Measurements from ENCODE around the gene ODAPH.

The ODAPH gene

DNA sequence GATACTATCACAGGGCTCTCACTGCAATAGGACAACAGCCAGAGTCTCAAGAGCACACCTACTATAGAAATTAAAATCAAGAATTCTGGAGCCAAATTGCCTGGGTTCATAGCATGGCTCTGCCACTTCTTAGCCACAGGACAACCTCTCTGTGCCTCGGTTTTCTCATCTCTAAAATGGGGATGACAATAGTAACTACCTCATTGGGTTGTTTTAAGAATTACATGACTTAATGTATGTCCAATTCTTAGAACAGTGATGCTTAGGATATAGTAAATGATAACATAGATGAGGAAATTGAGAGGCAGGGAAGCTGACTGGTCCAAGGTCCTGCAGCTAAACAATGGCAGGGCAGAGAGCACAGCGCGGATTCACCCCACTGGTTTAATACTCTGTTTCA lies 11.0 kb upstream of the ODAPH start:
- no peak for DNase-seq (ENCODE audit: low spot score)

DNA sequence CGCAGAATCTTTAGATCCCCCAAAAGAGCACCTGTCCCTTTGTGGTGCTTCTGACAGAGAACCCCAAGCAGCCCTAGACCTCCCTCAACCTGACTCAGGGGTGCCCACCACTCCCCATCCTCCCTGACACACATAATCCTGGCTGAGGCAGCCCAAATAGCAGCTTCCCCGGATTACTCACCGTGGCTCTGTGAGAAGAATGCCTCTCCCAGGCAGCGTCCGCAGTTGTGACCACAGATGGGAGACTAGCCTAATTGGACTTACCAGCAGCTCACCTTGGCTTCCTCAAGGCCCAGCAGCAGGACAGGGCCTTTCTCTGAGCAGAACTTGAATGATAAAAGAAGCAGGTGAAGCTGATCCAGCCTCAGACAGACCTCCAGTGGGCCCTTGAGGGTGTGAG lies 10.3 kb upstream of the ODAPH start:
- no peak for DNase-seq (ENCODE audit: low spot score)

DNA sequence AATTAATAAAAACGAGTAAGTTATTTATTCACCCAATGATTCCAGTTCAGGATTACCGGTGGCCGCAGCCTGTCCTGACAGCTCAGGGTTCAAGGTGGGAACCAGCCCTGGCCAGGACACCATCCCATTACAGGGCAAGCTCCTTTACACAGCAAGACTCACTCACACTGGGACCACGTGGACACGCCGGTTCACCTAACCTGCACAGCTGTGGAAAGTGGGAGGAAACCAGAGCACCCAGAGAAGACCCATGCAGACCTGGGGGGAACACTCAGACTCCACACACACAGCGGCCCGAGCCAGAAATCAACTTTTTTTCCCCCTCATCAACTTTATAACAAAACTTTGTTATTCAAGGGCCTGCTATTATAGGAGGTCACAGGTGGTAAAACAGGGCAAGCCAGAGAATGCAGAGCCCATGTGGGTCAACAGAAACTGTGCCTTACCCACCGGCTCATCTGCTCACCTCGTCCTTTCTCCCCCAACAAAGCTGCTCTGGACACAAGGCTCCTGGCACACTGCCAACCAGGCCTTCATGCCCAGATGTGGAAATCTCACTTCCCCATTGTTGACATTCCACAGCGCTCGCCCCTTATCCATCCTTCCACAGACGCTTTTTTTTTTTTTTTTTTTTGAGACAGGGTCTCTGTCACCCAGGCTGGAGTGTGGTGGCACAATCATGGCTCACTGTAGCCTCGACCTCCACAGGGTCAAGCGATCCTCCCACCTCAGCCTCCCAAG lies 8.0 kb upstream of the ODAPH start:
- no peak for DNase-seq (ENCODE audit: low spot score)

DNA sequence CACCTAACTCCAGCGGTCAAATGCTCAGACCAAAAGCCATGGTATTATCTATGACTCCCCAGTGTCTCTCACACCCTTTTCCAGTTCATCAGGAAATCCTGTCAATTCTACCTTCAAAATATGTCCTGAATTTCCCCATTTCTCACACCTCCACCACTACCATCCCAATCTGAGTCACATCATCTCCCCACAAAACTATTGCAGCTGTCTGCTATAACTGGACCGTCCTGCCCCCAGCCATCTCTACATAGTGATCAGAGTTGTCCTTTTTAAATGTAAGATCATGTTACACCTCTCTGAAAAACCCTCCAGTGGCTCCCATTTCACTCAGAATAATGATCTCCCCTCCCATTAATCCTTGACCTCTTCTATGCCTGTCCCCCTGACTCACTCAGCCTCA lies 6.8 kb upstream of the ODAPH start:
- DNase-seq (ENCODE audit: low spot score) = no peak

DNA sequence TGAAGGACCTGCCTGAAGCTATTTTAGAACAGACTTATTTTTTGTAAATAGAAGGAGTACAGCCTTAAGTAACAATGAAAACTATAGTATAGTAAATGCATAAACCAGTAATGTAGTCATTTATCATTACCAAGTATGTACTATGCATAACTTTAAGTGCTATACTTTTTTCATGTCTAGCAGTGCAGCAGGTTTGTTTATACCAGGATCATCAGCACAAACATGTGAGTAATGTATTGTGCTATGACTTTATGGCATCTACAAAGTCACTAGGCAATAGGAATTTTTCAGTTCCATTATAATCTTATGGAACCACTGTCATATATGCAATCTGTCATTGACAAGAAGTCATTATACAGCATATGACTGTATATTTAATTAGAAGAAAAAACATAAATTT lies 3.4 kb upstream of the ODAPH start:
- no peak for DNase-seq (ENCODE audit: low spot score)

DNA sequence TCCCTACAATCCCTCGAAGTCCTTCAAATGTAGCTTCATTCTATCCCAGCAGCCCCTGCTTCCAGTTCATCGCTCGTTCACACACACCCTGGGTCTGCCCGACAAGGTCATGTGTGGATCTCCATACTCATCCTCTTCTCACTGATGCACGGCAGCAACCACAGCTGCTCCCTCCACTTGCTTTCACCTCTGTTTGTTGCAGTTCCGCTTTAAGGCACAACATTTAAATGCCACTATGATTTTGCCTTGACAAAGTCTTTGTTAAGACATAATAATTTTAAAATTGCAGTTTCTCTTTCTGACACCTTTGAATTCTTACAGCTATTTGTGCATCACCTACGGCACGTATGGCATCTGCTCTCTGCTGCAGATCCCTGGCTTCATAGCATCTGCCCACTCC lies 1.8 kb downstream of the ODAPH start:
- DNase-seq (ENCODE audit: low spot score) = no peak

DNA sequence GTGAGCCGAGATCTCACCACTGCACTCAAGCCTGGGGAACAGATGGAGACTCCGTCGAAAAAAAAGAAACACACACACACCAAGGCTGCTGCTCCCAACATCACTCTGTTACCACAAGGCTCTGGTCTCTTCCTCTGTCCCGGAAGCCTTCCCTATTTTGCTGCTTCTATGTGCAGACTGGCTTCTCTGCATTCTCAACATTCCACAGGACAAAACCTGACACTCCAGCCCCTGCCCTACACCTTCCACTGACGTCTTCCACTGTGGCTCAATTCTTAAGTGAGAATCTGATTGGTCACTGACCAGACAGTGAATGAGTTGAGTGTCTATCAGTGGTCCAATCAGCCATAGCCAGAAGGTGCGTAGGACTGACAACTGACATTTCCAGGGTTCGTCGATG lies 5.9 kb downstream of the ODAPH start:
- DNase-seq (ENCODE audit: low spot score) = no peak

DNA sequence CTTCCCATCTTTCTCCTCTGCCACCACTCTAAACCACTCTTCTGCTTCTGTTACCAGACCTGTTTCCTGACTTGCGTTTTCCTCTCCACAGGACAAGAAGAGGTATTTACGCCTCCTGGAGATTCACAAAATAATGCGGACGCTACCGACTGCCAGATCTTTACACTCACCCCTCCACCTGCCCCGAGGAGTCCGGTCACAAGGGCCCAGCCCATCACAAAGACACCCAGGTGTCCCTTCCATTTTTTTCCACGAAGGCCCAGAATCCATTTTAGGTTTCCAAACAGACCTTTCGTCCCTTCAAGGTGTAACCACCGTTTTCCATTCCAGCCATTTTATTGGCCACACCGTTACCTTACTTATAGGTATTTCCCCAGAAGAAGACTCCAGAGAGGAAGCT lies 8.2 kb downstream of the ODAPH start:
- no peak for DNase-seq (ENCODE audit: low spot score)

DNA sequence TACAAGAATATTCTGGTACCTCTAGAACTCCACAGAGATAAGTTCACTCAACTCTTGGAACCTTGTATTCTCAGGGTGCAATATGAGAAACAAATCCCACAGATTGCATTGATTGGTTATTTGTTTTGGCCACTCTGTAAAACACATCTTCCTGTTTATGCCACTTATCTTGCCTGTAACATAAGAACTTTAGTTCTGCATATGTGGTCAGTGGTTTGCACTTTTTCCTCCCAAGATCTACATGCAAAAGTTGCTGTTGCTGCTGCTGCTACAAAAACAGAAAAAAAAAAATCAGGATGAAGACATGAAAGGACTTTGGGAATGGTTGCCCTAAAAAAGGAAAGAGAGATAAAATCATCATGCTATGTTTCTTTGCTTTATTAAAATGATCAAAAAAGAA lies 9.6 kb downstream of the ODAPH start:
- no peak for DNase-seq (ENCODE audit: low spot score)

DNA sequence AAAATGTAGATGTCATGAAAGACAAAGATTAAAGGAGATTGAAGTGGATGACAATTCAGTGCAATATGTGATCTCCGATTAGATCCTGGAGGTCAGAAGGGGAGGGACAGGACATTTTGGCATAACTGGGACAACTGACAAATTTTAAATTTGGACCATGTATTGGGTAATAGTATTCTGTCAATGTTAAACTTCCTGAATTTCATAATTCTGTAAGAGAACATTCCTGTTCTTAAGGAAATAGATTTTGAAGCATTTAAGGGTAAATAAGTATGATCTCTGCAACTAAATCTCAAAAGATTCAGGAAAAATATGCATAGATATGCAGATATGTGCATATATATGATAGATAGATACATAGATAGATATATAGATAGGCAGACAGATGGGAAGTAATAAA lies 11.0 kb downstream of the ODAPH start:
- no peak for DNase-seq (ENCODE audit: low spot score)

DNA sequence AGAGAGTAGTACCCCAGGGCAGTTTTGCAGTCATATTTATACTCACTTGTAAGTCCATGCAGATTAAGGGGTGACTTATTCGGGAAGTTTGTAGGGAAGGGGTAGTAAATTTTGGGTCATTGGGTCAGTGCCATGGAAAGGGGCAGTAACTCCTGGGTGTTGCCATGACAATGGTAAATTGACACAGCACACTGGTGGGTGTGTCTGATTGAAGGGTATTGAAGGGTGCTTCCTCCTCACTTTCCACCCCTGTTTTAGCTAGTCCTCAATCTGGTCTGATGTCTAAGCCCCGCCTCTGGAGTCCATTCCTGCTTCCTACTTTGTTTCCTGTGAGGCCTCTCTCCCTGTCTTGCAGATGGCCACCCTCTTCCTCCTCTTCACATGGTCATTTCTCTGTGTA lies 11.9 kb downstream of the ODAPH start:
- DNase-seq (ENCODE audit: low spot score) = no peak

DNA sequence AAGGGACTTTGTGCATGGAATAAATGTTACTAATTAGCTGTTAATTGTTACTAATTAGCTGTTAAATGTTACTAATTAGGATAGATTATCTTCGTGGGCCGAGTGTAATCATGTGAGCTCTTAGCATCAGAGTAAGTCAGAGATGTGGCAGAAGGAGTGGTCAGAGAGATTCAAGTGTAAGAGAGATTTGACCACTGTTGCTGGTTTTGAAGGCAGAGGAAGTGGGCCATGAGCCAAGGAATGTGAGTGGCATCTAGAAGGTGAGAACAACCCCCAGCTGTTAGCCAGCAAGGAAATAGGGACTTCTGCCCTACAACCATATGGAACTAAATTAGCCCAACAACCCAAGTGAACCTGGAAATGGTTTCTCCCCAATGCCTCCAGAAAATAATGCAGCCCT lies 28.2 kb downstream of the ODAPH start:
- DNase-seq (ENCODE audit: low spot score) = no peak

DNA sequence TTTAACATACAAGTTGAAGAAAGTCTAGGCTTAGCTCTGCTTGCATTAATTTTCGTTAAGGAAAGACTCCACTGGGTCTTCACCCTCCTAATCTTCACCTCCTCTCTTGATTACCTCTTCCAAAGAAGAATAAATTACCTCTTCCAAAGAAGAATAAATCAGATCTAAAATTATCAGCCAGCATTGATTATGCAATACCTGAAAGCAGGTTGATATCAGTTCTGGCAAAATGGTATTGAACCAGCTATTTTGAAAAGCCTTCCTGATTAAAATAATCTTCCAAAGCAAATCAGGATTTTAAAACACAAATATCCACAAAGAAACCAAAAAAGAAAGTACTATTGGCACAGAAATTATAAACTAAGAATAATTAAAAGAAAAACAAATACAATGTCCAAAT lies 37.5 kb downstream of the ODAPH start:
- no peak for DNase-seq (ENCODE audit: low spot score)

DNA sequence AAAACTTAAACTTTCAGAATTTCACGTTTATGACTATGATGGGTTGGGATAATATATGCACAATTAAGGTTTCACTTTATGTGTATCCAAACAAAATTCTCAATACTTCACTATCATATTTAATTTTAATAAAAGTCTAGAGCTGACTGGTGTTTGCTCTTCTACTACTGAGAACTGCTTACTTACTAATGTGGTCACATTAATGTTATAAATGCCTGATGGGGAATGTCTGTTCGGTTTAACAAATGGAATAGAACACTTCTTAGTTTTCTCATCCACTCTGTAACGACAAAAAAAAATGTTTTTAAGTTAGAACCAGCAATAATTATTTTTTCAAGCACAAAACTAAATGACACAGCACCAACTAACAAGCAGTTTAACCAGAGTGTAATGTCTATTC lies 40.2 kb downstream of the ODAPH start:
- DNase-seq (ENCODE audit: low spot score) = no peak

DNA sequence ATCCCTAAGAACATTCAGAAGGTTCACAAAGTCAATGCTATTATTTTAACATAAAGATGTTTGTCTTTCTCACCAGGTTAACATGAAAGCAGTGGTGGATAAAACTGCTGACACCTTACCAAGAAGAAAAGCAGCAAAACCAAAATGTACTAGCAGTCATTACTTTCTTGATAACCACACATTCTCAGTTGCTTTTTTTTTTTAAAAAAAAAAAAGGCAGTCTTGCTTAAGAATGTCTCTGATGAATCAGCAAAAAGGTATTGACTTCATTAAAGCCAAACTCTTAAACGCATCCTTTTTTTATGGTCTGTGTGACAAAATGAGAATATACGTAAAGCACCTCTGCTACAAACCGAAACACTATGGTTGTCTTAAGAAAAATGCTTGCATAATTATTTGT lies 42.5 kb downstream of the ODAPH start:
- no peak for DNase-seq (ENCODE audit: low spot score)

DNA sequence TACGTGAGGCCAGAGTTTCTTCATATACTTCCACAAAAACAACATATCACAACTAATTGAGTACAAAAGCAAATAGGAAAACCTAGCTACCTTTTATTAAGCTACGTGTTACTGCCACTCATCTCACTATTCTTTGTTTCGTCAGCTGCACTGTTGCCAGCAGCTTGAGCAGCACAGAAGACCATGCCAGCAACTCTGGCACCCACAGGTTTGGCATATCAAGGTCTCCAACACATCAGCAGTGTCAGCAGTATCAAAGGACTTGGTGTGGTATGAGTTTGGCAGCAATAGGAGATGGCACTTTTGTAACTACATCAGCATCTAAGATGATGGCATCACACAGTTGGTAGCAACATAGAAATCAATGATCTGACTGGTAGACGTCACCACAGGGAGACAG lies 43.8 kb downstream of the ODAPH start:
- no peak for DNase-seq (ENCODE audit: low spot score)

DNA sequence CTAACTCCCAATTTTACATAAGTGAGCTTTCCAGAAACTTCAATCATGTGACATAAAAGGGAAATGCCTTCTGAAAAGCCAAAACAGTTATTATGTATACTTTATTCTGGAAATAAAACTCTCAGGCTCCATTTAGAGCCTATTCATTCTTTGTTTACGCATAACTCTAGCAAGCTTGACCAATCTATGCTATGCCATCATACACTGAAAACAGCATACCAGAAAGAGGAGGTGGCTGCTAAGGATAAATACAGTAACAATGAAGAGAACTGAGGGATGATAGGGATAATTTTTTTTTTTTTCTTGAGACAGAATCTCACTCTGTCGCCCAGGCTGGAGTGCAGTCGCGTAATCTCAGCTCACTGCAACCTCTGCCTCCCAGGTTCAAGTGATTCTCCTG lies 50.1 kb downstream of the ODAPH start:
- DNase-seq (ENCODE audit: low spot score) = no peak

DNA sequence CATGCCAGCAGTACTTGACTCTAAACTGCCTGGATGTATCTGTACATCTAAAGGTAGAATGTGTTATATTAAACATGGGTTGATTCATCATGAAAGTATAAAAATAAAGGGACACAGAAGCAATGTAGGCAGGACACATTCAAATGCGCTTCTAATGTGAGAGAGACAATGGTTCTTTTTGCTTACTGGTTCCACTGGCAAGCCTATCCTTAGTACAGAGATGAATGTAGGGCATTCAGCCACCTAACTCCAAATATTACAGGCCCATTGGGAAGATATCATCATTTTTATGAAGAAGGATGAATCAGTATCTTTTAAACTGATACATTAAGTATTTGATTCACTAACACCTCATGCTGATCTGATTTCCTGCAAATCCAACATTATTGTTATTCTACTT lies 56.4 kb downstream of the ODAPH start:
- DNase-seq (ENCODE audit: low spot score) = no peak

Measured in RKO (cell line).